ENCODE measurements around the gene DOCK11. TPM values are rescaled to one million over a fixed set of nuclear protein-coding genes. Genes with fewer than 3 reads are reported as not detected.

The DOCK11 gene
- total and polyA plus RNA-seq, 9 of the 15 experiments (the other 6 are each of a cell fraction or from before 2014, with no cell fraction given): 41.8 to 77.8 (median 50.9) TPM

DNA sequence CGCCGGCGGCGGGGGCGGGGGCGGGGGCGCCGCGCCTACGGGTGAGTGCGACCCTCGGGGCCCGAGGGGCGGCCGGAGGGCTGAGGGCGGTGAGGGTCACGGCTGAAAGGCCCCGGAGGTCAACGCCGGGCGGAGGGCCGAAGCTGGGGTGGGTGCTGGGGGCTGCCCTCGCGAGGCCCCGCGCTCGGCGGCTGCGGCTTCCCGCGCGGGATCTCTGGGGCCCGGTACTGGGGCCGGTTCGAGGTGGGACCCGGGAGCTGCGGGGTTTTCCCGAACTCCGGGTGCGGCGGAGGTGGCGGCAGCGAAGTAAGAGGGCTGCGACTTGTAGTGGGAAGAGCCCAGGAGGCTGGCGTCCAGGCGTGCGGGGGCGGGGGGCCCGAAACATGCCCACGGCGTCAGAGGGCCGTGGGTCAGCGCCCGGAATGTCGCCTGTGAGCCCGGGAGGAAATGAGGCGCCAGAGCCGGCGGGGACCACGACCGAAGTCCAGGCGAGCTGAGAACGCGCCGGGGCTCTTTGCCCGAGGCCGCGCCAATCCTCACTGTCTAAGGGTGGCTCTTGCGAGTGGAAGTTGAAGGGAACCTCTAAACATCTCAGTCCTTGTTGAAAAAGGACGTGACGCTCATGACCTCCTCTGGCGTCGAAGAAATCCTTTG, 232.2 kb downstream of the DOCK11 start:
- peak overlapping the region; percentile 69 for H3K4me3 ChIP-seq
- H3K9ac ChIP-seq (ENCODE audit: insufficient read depth in 1 of 2, low read depth in 2 of 2, low read length in 2 of 2): peak overlapping the region; percentile 54 to 87; a peak in 3 of 4 replicates
- H3K36me3 ChIP-seq (ENCODE audit: control insufficient read depth, insufficient read depth, low read length): no peaks in the 10 kb centered on the region
- ChIA-PET CTCF (ENCODE audit: low intra/inter-chr PET ratio) (no interaction called here), POLR2A (interaction anchor here (0.7 to 1.0 kb wide), 2 partner anchors 15 to 472 kb away, joined by 3 read pairs; no protein-coding TSS in a partner anchor)
- peak overlapping the region; percentile 74 for H3K4me2 ChIP-seq (ENCODE audit: insufficient read depth, low read length)
- H3K9me3 ChIP-seq (replicated peaks; ENCODE audit: control insufficient read depth, insufficient read depth, low read depth, low read length): no peaks in the 10 kb centered on the region
- no peaks in the 10 kb centered on the region for H3K27me3 ChIP-seq (ENCODE audit: control insufficient read depth in 2 of 2, insufficient read depth in 2 of 2, low read length in 2 of 2)
- no peaks in the 10 kb centered on the region for H3K9me1 ChIP-seq (ENCODE audit: control insufficient read depth, insufficient read depth, low read length)
- WGBS (ENCODE audit: insufficient coverage, low coverage, missing lambda C conversion rate): 9% methylated on average over 11 of the region's 73 CpGs
- intact Hi-C loops (cut with micrococcal nuclease): loop anchor here (10.0 kb wide), 1 partner anchor 383 kb away; the partner anchor contains the start of gene WDR44
- DNase-seq (ENCODE audit: extremely low read depth in 1 of 4, low spot score in 3 of 4) (peak in 2 of 4 experiments; percentile 11 to 20), FAIRE-seq (peak; percentile 6), ATAC-seq (peak; percentile 21)
- no TSS peak for BruUV-seq (replicated peaks)
- in situ Hi-C loops (cut with MboI): no loop called here
- peak overlapping the region; percentile 69; the same call in 1 of the 3 replicates for H3K27ac ChIP-seq (ENCODE audit: extremely low read depth, low read depth, low read length)
- peak overlapping the region; percentile 87 for H2AFZ ChIP-seq (ENCODE audit: low read depth, low read length)
- H3K4me1 ChIP-seq (replicated peaks in 1 of 2; ENCODE audit: control insufficient read depth in 2 of 2, insufficient read depth in 2 of 2, low read length in 2 of 2): peaks cover 15 to 22% of the 10 kb centered on the region in 2 experiments
- H4K20me1 ChIP-seq (replicated peaks; ENCODE audit: control insufficient read depth, insufficient read depth, low read length): 0 out of 2 replicates have a peak, but pooled peaks cover 4% of the 10 kb centered on the region
- H3K79me2 ChIP-seq (ENCODE audit: control insufficient read depth, insufficient read depth, low read length): no peaks in the 10 kb centered on the region
- TF ChIP-seq TAL1 (IDR thresholded peaks at IDR 0.05): no peak
- no peak for TF ChIP-seq FOXP1 (CRISPR knock-in tag; IDR thresholded peaks at IDR 0.05)
- TF ChIP-seq NONO (IDR thresholded peaks at IDR 0.05; ENCODE audit: low read depth in 2 of 2, low read length in 1 of 2): peak in 1 of 2 experiments; percentile 70; a peak in 2 of 4 replicates
- TF ChIP-seq NFE2L1 (tag; IDR thresholded peaks at IDR 0.05; ENCODE audit: borderline replicate concordance, low read depth): no peak
- TF ChIP-seq, protein P1, sequence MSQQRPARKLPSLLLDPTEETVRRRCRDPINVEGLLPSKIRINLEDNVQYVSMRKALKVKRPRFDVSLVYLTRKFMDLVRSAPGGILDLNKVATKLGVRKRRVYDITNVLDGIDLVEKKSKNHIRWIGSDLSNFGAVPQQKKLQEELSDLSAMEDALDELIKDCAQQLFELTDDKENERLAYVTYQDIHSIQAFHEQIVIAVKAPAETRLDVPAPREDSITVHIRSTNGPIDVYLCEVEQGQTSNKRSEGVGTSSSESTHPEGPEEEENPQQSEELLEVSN (IDR thresholded peaks at IDR 0.05; ENCODE audit: borderline replicate concordance in 1 of 2, extremely low read depth in 1 of 2, insufficient read depth in 1 of 2, insufficient read length in 1 of 2, low read depth in 1 of 2, low read length in 1 of 2, poor library complexity in 1 of 2, severe bottlenecking in 1 of 2): peak in 1 of 2 experiments; percentile 3
- no peak for TF ChIP-seq NCOA2 (IDR thresholded peaks at IDR 0.05; ENCODE audit: partially characterized antibody in 2 of 2)
- TF ChIP-seq SIN3A (IDR thresholded peaks at IDR 0.05; ENCODE audit: borderline replicate concordance in 2 of 2, control insufficient read depth in 1 of 2, low read depth in 2 of 2, low read length in 2 of 2): no peak
- peak; percentile 66 for TF ChIP-seq ZFX (CRISPR knock-in tag; IDR thresholded peaks at IDR 0.05)
- TF ChIP-seq, protein P2, sequence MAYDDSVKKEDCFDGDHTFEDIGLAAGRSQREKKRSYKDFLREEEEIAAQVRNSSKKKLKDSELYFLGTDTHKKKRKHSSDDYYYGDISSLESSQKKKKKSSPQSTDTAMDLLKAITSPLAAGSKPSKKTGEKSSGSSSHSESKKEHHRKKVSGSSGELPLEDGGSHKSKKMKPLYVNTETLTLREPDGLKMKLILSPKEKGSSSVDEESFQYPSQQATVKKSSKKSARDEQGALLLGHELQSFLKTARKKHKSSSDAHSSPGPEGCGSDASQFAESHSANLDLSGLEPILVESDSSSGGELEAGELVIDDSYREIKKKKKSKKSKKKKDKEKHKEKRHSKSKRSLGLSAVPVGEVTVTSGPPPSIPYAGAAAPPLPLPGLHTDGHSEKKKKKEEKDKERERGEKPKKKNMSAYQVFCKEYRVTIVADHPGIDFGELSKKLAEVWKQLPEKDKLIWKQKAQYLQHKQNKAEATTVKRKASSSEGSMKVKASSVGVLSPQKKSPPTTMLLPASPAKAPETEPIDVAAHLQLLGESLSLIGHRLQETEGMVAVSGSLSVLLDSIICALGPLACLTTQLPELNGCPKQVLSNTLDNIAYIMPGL (CRISPR knock-in tag; IDR thresholded peaks at IDR 0.05): 0 out of 2 replicates have a peak, but pooled peaks have one; percentile 38
- TF ChIP-seq HDAC1 (IDR thresholded peaks at IDR 0.05): no peak
- no peak for TF ChIP-seq ILK (tag; IDR thresholded peaks at IDR 0.05; ENCODE audit: borderline replicate concordance, low read depth)
- TF ChIP-seq ARNT (IDR thresholded peaks at IDR 0.05): no peak
- TF ChIP-seq ZNF699 (CRISPR knock-in tag; IDR thresholded peaks at IDR 0.05; ENCODE audit: insufficient replicate concordance): no peak
- TF ChIP-seq, protein P3, sequence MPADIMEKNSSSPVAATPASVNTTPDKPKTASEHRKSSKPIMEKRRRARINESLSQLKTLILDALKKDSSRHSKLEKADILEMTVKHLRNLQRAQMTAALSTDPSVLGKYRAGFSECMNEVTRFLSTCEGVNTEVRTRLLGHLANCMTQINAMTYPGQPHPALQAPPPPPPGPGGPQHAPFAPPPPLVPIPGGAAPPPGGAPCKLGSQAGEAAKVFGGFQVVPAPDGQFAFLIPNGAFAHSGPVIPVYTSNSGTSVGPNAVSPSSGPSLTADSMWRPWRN (IDR thresholded peaks at IDR 0.05; ENCODE audit: low read depth): no peak
- no peak for TF ChIP-seq SMAD4 (CRISPR knock-in tag; conservative IDR thresholded peaks at IDR 0.05)
